Activated naive CD8-positive, alpha-beta T cell treated with anti-CD3 and anti-CD28 coated beads for 36 hours (primary cell): ENCODE data around the gene MRPS23. TPM values are rescaled to one million over a fixed set of nuclear protein-coding genes. Genes with fewer than 3 reads are reported as not detected.

ENCODE experiments used
- DNase-seq: peaks from one replicate; pipeline ENCODE4 v3.0.0; 2021
- H3K27ac Mint-ChIP-seq: one replicate; pipeline ENCODE4 v1.8.0; 2022; ENCODE audit warnings: mild to moderate bottlenecking, moderate library complexity, mixed read lengths
- H3K27me3 Mint-ChIP-seq: one replicate; pipeline ENCODE4 v1.8.0; 2022; ENCODE audit warnings: mild to moderate bottlenecking, mixed read lengths
- H3K36me3 Mint-ChIP-seq: one replicate; pipeline ENCODE4 v1.8.0; 2021; ENCODE audit warnings: mild to moderate bottlenecking, mixed read lengths
- H3K4me1 Mint-ChIP-seq: one replicate; pipeline ENCODE4 v1.8.0; 2021; ENCODE audit warnings: mixed read lengths
- H3K4me3 Mint-ChIP-seq: one replicate; pipeline ENCODE4 v1.8.0; 2022; ENCODE audit warnings: mild to moderate bottlenecking, moderate library complexity, mixed read lengths
- H3K9me3 Mint-ChIP-seq: one replicate; pipeline ENCODE4 v1.8.0; 2022; ENCODE audit warnings: mixed read lengths
- total RNA-seq, 2 experiments: library from RNA; stranded (reverse); gene quantifications; one replicate each; pipeline ENCODE4 v1.2.3, GENCODE V29; 2021

Gene MRPS23
- total RNA-seq, result 10 to 100 TPM; 85.0 to 91.4 TPM

GRCh38 chr17:57849874-57850754 is at the start of gene MRPS23:
Gene MRPS23 (minus strand): TSS chr17:57850044. CDS start chr17:57850010, 34 bp downstream.
- Mint-ChIP-seq H3K4me1 (peaks cover 29% of the 10 kb centered on the region), H3K36me3 (peaks cover 16% of the 10 kb centered on the region), H3K4me3 (peak within 1 kb of the TSS; percentile 98), H3K27ac (peak within 1 kb of the TSS; percentile 98), H3K27me3 (no peaks in the 10 kb centered on the region), H3K9me3 (no peaks in the 10 kb centered on the region)
- peak; percentile 98 for DNase-seq

- H3K27me3 Mint-ChIP-seq, result peaks cover 4% of the 10 kb centered on the region
- no peak overlapping the region for H3K27ac Mint-ChIP-seq
- H3K9me3 Mint-ChIP-seq, result no peaks in the 10 kb centered on the region
- DNase-seq, result no peak
- no peak overlapping the region for H3K4me3 Mint-ChIP-seq
- H3K36me3 Mint-ChIP-seq, result no peaks in the 10 kb centered on the region
- H3K4me1 Mint-ChIP-seq, result peaks cover 3% of the 10 kb centered on the region
Measured at GRCh38 chr17:57899391-57899790, 49.5 kb upstream of the MRPS23 start.

GRCh38 chr17:57898487-57899311 is 48.9 kb upstream of the MRPS23 start:
- H3K4me3 Mint-ChIP-seq, result no peak overlapping the region
- DNase-seq, result no peak
- no peaks in the 10 kb centered on the region for H3K9me3 Mint-ChIP-seq
- H3K27me3 Mint-ChIP-seq, result peaks cover 4% of the 10 kb centered on the region
- no peak overlapping the region for H3K27ac Mint-ChIP-seq
- H3K36me3 Mint-ChIP-seq, result no peaks in the 10 kb centered on the region
- peaks cover 3% of the 10 kb centered on the region for H3K4me1 Mint-ChIP-seq

- H3K27ac Mint-ChIP-seq, result no peak overlapping the region
- no peaks in the 10 kb centered on the region for H3K9me3 Mint-ChIP-seq
Measured at GRCh38 chr17:57895382-57896060, 45.7 kb upstream of the MRPS23 start.

GRCh38 chr17:57894848-57895247 is 45.0 kb upstream of the MRPS23 start:
- no peak overlapping the region for H3K27ac Mint-ChIP-seq
- no peak for DNase-seq
- H3K36me3 Mint-ChIP-seq, result no peaks in the 10 kb centered on the region
- H3K4me1 Mint-ChIP-seq, result peaks cover 2% of the 10 kb centered on the region
- H3K9me3 Mint-ChIP-seq, result no peaks in the 10 kb centered on the region
- no peak overlapping the region for H3K4me3 Mint-ChIP-seq
- no peaks in the 10 kb centered on the region for H3K27me3 Mint-ChIP-seq

More at GRCh38 chr17:57895382-57896060, 45.7 kb upstream of the MRPS23 start:
- no peaks in the 10 kb centered on the region for H3K27me3 Mint-ChIP-seq
- no peaks in the 10 kb centered on the region for H3K36me3 Mint-ChIP-seq
- H3K4me1 Mint-ChIP-seq, result peaks cover 2% of the 10 kb centered on the region
- no peak for DNase-seq
- no peak overlapping the region for H3K4me3 Mint-ChIP-seq

GRCh38 chr17:57892820-57893595 is 43.2 kb upstream of the MRPS23 start:
- H3K36me3 Mint-ChIP-seq, result no peaks in the 10 kb centered on the region
- H3K9me3 Mint-ChIP-seq, result no peaks in the 10 kb centered on the region
- no peaks in the 10 kb centered on the region for H3K27me3 Mint-ChIP-seq
- no peak overlapping the region for H3K27ac Mint-ChIP-seq
- DNase-seq, result no peak
- peaks cover 2% of the 10 kb centered on the region for H3K4me1 Mint-ChIP-seq
- H3K4me3 Mint-ChIP-seq, result no peak overlapping the region

GRCh38 chr17:57892146-57892819 is 42.4 kb upstream of the MRPS23 start:
- no peaks in the 10 kb centered on the region for H3K9me3 Mint-ChIP-seq
- no peak overlapping the region for H3K27ac Mint-ChIP-seq

GRCh38 chr17:57890857-57891232 is 41.0 kb upstream of the MRPS23 start:
- H3K27ac Mint-ChIP-seq, result no peak overlapping the region
- H3K36me3 Mint-ChIP-seq, result no peaks in the 10 kb centered on the region
- H3K9me3 Mint-ChIP-seq, result no peaks in the 10 kb centered on the region
- peaks cover 2% of the 10 kb centered on the region for H3K4me1 Mint-ChIP-seq
- H3K27me3 Mint-ChIP-seq, result no peaks in the 10 kb centered on the region
- no peak overlapping the region for H3K4me3 Mint-ChIP-seq
- DNase-seq, result no peak

More at GRCh38 chr17:57892146-57892819, 42.4 kb upstream of the MRPS23 start:
- peak; percentile 77 for DNase-seq
- Mint-ChIP-seq H3K27me3 (no peaks in the 10 kb centered on the region), H3K36me3 (no peaks in the 10 kb centered on the region), H3K4me1 (peaks cover 2% of the 10 kb centered on the region), H3K4me3 (no peak overlapping the region)

- Mint-ChIP-seq H3K4me3 (no peak overlapping the region), H3K36me3 (no peaks in the 10 kb centered on the region), H3K9me3 (no peaks in the 10 kb centered on the region), H3K27ac (no peak overlapping the region), H3K4me1 (peaks cover 2% of the 10 kb centered on the region), H3K27me3 (no peaks in the 10 kb centered on the region)
- DNase-seq, result no peak
Measured at GRCh38 chr17:57889892-57890856, 40.3 kb upstream of the MRPS23 start.

GRCh38 chr17:57889252-57889651 is 39.4 kb upstream of the MRPS23 start:
- H3K9me3 Mint-ChIP-seq, result no peaks in the 10 kb centered on the region
- peaks cover 2% of the 10 kb centered on the region for H3K4me1 Mint-ChIP-seq
- DNase-seq, result no peak
- H3K27ac Mint-ChIP-seq, result no peak overlapping the region
- no peak overlapping the region for H3K4me3 Mint-ChIP-seq
- no peaks in the 10 kb centered on the region for H3K36me3 Mint-ChIP-seq
- no peaks in the 10 kb centered on the region for H3K27me3 Mint-ChIP-seq

GRCh38 chr17:57888311-57889216 is 38.7 kb upstream of the MRPS23 start:
- Mint-ChIP-seq H3K4me1 (peaks cover 2% of the 10 kb centered on the region), H3K27me3 (no peaks in the 10 kb centered on the region), H3K4me3 (no peak overlapping the region), H3K36me3 (no peaks in the 10 kb centered on the region), H3K27ac (no peak overlapping the region), H3K9me3 (no peaks in the 10 kb centered on the region)
- DNase-seq, result no peak

- DNase-seq, result no peak
- H3K4me3 Mint-ChIP-seq, result no peak overlapping the region
- no peaks in the 10 kb centered on the region for H3K27me3 Mint-ChIP-seq
- no peaks in the 10 kb centered on the region for H3K9me3 Mint-ChIP-seq
- no peaks in the 10 kb centered on the region for H3K4me1 Mint-ChIP-seq
- no peak overlapping the region for H3K27ac Mint-ChIP-seq
- H3K36me3 Mint-ChIP-seq, result no peaks in the 10 kb centered on the region
Measured at GRCh38 chr17:57887161-57887560, 37.3 kb upstream of the MRPS23 start.
